Osteocyte (in vitro differentiated cells): Measurements from ENCODE around the gene HNF4A. TPM values are rescaled to one million over a fixed set of nuclear protein-coding genes. Genes with fewer than 3 reads are reported as not detected.
"Not testable (repeated sequence)": the region's sequence is repeated elsewhere in the genome, so short reads cannot be mapped to it uniquely, and the experiment has no call there.

Experiments
- DNase-seq: peaks from one replicate; pipeline ENCODE4 v3.0.0; 2021; ENCODE audit warnings: mixed read lengths; ENCODE audit not compliant: unreplicated experiment; ENCODE audit errors: extremely low spot score
- H3K27ac Mint-ChIP-seq: one replicate; pipeline ENCODE4 v1.8.0; 2021; ENCODE audit warnings: mild to moderate bottlenecking, mixed read lengths; ENCODE audit not compliant: unreplicated experiment
- H3K27me3 Mint-ChIP-seq: one replicate; pipeline ENCODE4 v1.8.0; 2021; ENCODE audit warnings: mixed read lengths; ENCODE audit not compliant: unreplicated experiment
- H3K36me3 Mint-ChIP-seq: one replicate; pipeline ENCODE4 v1.8.0; 2021; ENCODE audit warnings: mixed read lengths; ENCODE audit not compliant: unreplicated experiment
- H3K4me1 Mint-ChIP-seq: one replicate; pipeline ENCODE4 v1.8.0; 2021; ENCODE audit warnings: mixed read lengths; ENCODE audit not compliant: unreplicated experiment
- H3K4me3 Mint-ChIP-seq: one replicate; pipeline ENCODE4 v1.8.0; 2021; ENCODE audit warnings: mild to moderate bottlenecking, moderate library complexity, mixed read lengths; ENCODE audit not compliant: unreplicated experiment
- H3K9me3 Mint-ChIP-seq: one replicate; pipeline ENCODE4 v1.8.0; 2021; ENCODE audit warnings: mixed read lengths; ENCODE audit not compliant: unreplicated experiment
- total RNA-seq: library from RNA; stranded (reverse); gene quantifications from 2 replicates; pipeline ENCODE4 v1.2.1, GENCODE V29; 2021
- TF ChIP-seq, protein P1 (sequence below): fragments of 200-600 bp; sonication (generic); IDR thresholded peaks from 2 replicates; pipeline ENCODE4 v1.5.0; 2021; ENCODE audit warnings: antibody characterized with exemption, mild to moderate bottlenecking, moderate library complexity

Gene HNF4A
- total RNA-seq, 1 donor from 2014 or later: not detected

DNA sequence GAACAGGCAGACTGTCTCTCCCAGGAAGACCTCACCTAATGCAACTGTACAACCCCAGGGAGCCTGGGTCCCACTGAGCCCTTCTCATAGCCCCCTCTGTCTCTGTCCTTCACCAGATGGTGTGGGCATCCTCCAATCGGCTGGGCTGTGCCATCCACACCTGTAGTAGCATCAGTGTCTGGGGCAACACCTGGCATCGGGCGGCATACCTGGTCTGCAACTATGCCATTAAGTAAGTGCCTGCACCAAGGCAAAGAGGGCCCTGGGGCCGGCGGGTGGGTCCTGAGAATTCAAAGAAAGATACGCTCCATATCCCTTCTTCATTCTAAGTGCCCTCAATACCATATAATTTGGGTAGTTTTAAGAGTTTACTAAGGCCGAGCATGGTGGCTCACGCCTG, 10.4 kb upstream of the HNF4A start:
- TF ChIP-seq, protein P1, sequence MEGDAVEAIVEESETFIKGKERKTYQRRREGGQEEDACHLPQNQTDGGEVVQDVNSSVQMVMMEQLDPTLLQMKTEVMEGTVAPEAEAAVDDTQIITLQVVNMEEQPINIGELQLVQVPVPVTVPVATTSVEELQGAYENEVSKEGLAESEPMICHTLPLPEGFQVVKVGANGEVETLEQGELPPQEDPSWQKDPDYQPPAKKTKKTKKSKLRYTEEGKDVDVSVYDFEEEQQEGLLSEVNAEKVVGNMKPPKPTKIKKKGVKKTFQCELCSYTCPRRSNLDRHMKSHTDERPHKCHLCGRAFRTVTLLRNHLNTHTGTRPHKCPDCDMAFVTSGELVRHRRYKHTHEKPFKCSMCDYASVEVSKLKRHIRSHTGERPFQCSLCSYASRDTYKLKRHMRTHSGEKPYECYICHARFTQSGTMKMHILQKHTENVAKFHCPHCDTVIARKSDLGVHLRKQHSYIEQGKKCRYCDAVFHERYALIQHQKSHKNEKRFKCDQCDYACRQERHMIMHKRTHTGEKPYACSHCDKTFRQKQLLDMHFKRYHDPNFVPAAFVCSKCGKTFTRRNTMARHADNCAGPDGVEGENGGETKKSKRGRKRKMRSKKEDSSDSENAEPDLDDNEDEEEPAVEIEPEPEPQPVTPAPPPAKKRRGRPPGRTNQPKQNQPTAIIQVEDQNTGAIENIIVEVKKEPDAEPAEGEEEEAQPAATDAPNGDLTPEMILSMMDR: no peak
- no peak overlapping the region for H3K27ac Mint-ChIP-seq
- H3K36me3 Mint-ChIP-seq: no peaks in the 10 kb centered on the region
- DNase-seq: no peak
- H3K4me3 Mint-ChIP-seq: no peak overlapping the region
- H3K27me3 Mint-ChIP-seq: peaks cover 4% of the 10 kb centered on the region
- H3K4me1 Mint-ChIP-seq: no peaks in the 10 kb centered on the region
- no peaks in the 10 kb centered on the region for H3K9me3 Mint-ChIP-seq

DNA sequence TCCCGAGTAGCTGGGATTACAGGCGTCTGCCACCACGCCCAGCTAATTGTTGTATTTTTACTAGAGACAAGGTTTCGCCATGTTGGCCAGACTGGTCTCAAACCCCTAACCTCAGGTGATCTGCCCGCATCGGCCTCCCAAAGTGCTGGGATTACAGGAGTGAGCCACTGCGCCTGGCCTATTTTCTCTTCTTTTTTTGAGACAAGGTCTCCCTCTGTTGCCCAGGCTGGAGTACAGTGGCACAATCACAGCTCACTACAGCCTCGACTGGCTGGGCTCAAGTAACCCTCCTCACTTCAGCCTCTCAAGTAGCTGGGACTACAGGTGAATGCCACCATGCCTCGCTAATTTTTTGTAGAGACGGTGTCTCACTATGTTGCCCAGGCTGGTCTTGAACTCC, 9.6 kb upstream of the HNF4A start:
- not testable (repeated sequence) for H3K4me1 Mint-ChIP-seq, H3K27ac Mint-ChIP-seq, H3K4me3 Mint-ChIP-seq, H3K9me3 Mint-ChIP-seq, H3K27me3 Mint-ChIP-seq, DNase-seq, H3K36me3 Mint-ChIP-seq

DNA sequence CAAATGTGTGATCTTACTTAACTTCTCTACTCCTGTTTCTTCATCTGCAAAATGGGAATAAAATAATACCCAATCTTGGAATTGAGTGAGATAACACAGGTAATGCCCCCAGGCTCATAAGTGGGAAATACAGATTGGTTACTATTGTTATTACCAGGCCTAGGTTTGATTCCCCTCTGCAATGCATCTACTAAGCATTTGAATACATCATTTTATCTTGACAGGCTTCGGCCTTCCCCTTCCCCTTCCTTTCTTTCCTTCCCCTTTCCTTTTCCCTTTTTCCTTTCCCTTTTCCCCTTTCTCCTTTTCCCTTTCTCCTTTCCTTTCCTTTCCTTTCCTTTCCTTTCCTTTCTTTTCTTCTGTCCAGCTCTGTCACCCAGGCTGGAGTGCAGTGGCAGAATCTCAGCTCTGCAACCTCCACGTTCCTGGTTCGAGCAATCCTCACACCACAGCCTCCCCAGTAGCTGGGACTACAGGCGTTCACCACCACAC, 7.3 kb upstream of the HNF4A start:
- TF ChIP-seq, protein P1: no peak
- H3K27me3 Mint-ChIP-seq: peaks cover 17% of the 10 kb centered on the region
- no peak overlapping the region for H3K4me3 Mint-ChIP-seq

DNA sequence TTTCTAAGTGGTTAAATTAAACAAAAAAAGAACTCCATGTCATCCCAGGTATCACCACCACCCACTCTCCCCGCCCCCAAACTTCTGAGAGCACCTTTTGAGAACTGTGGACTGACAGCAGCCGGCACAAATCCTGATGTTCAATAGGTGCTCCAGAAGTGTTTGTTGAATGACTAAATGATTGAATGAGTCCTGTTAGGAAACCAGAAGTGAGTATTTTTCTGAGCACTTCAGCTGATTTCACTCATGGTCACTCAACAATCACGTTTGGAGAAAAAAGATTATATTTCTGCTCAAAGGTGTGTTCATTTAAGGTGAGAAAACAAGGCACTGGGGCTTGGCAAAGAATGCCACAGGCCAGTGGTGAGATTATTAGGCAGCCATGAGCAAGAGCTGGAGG, 6.2 kb upstream of the HNF4A start:
- no peaks in the 10 kb centered on the region for H3K36me3 Mint-ChIP-seq
- no peak for DNase-seq
- no peaks in the 10 kb centered on the region for H3K9me3 Mint-ChIP-seq
- peaks cover 15% of the 10 kb centered on the region for H3K27me3 Mint-ChIP-seq
- TF ChIP-seq, protein P1: no peak
- H3K4me3 Mint-ChIP-seq: no peak overlapping the region
- no peak overlapping the region for H3K27ac Mint-ChIP-seq
- H3K4me1 Mint-ChIP-seq: no peaks in the 10 kb centered on the region

More for the DNA sequence above, 7.3 kb upstream of the HNF4A start:
- H3K27ac Mint-ChIP-seq: no peak overlapping the region
- no peaks in the 10 kb centered on the region for H3K4me1 Mint-ChIP-seq
- H3K9me3 Mint-ChIP-seq: no peaks in the 10 kb centered on the region
- no peaks in the 10 kb centered on the region for H3K36me3 Mint-ChIP-seq
- no peak for DNase-seq

DNA sequence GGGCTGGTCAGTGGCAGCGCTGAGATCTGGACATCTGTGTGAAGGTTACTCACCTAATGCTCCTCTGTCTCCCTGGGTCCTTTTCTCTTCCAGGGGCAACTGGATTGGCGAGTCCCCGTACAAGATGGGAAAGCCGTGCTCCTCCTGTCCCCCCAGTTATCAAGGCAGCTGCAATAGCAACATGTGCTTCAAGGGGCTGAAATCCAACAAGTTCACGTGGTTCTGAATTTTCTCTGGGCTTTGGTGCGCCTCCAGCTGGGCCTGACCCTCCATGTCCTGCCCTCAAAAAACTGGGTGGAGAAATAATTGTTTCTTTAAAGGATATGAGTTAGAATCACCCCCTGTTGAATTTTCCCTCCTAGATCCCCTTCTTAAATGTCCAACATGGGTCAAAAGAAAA, 4.9 kb upstream of the HNF4A start:
- Mint-ChIP-seq H3K36me3 (no peaks in the 10 kb centered on the region), H3K4me3 (no peak overlapping the region), H3K27ac (no peak overlapping the region), H3K4me1 (no peaks in the 10 kb centered on the region), H3K9me3 (no peaks in the 10 kb centered on the region), H3K27me3 (peaks cover 15% of the 10 kb centered on the region)
- TF ChIP-seq, protein P1: no peak
- no peak for DNase-seq

DNA sequence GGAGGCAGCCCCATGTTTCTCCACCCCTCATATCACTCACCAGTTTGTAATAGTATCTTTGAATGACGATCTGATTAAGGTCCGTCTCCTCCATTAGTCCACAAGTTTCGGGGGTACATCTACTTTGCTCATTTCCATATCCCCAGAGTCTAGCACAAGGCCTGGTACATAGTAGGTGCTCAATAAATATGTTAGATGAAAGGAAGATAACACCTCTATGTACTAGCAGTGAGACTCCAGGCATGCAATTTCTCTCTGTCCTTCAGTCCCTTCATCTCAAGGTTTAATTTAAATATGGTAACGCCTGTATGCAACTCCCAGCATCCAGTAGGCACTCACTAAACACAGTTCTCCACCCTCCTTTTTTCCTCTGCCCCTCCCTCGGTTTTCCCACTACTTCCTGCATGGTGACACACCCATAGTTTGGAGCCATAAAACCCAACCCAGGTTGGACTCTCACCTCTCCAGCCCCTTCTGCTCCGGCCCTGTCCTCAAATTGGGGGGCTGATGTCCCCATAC, 461 bp upstream of the HNF4A start:
- DNase-seq: no peak
- Mint-ChIP-seq H3K9me3 (no peaks in the 10 kb centered on the region), H3K4me1 (no peaks in the 10 kb centered on the region), H3K27ac (no peak overlapping the region), H3K4me3 (no peak overlapping the region), H3K36me3 (no peaks in the 10 kb centered on the region), H3K27me3 (peaks cover 37% of the 10 kb centered on the region)
- TF ChIP-seq, protein P1: no peak
